ENCODE data around the gene CSHL1. TPM values are rescaled to one million over a fixed set of nuclear protein-coding genes. Genes with fewer than 3 reads are reported as not detected.

CSHL1 gene
- total RNA-seq = not detected
- long read RNA-seq = 0 reads

GRCh38 chr17:63911041-63911635 is at the start of gene CSHL1:
TSS of gene CSHL1 (minus strand) at chr17:63911258. CDS start at chr17:63911196, 62 bp downstream.
- ATAC-seq = no peak
- intact Hi-C loops (cut with DNase I) = loop anchor here (5.0 kb wide), 1 partner anchor 221 kb away; the partner anchor contains the start of gene ERN1
- no peak for DNase-seq (ENCODE audit: missing footprints)

- DNase-seq (ENCODE audit: missing footprints) = no peak
- intact Hi-C loops (cut with DNase I) = no loop called here
- no peak for ATAC-seq
Measured at GRCh38 chr17:63960430-63960829, 49.4 kb upstream of the CSHL1 start.

DNA sequence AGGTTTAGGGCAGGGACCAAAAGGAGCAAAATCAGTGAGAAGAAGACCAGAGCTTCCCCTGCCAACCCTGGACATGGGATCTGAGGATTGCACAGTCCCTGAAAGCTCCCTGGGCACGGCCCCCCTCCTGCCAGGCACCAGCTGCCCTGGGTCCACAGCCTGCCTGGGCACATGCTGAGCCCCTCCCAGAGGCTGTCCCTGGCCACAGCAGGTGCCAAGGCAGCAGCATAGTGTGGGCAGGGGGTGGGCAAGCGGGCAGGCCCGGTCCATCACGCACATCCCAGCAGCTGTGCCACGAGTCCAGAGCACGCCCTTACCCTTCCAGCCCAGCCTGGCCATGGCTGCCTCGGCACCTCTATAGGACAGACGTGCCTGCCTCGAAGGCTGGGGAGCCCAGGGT is 48.9 kb upstream of the CSHL1 start:
- ATAC-seq = no peak
- intact Hi-C loops (cut with DNase I) = no loop called here

GRCh38 chr17:63956296-63956920 is 45.4 kb upstream of the CSHL1 start:
- DNase-seq (ENCODE audit: missing footprints) (no peak), ATAC-seq (no peak)
- intact Hi-C loops (cut with DNase I) = no loop called here

More for the DNA sequence above, 48.9 kb upstream of the CSHL1 start:
- no peak for DNase-seq (ENCODE audit: missing footprints)

GRCh38 chr17:63955791-63956190 is 44.7 kb upstream of the CSHL1 start:
- ATAC-seq = no peak

DNA sequence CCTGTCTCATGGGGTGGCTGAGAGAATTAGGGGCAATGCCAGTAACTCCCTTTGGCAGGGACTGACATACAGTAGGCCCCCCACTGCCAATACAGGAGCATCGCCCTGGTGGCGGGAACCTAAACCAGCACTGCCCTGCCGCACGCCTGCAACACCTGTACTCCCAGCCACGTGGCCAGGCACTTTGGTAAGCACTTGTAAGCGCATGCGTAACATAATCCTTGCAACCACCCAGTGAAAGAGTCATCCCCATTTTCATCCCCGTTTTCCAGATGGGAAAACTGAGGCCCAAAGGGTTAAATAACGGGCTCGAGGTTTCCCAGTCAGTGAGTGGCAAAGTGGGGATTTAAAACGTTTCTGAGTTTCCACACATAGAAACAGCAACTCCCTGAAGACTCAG is 44.2 kb upstream of the CSHL1 start:
- intact Hi-C loops (cut with DNase I) = no loop called here
- DNase-seq (ENCODE audit: missing footprints) = no peak
- ATAC-seq = no peak

More at GRCh38 chr17:63955791-63956190, 44.7 kb upstream of the CSHL1 start:
- DNase-seq (ENCODE audit: missing footprints) = no peak
- intact Hi-C loops (cut with DNase I) = no loop called here

DNA sequence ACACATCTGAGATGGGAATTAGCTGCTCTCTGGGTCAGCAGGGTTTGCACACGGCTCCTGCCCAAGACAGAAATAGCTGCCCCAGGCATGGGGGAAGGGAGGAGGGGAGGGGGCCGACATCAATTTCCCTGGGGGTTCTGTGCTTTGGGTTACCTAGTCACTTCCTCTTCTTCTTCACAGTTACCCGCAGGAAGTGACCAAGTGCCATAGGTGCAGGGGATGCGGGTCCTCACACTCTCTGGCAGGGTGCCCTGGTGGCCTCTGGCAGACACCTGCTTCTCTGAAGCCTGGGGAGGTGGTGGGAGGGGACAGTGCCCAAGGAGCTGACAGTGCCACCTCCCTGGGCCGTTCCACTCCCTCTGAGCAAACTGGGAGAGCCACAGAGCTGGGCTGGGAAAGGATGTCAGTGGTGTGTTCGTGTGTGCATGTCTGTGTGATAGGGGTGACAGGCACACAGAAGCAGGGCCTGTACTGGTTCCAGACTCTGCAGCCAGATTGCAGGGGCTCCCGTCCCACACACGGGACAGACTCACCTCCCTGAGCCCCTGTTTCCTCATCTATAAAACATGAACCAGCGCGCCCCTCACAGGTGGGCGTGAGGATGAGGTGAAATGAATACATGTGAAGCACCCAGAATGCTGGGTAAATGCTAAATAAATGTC is 43.5 kb upstream of the CSHL1 start:
- intact Hi-C loops (cut with DNase I) = no loop called here
- ATAC-seq = peak; percentile 41
- no peak for DNase-seq (ENCODE audit: missing footprints)

DNA sequence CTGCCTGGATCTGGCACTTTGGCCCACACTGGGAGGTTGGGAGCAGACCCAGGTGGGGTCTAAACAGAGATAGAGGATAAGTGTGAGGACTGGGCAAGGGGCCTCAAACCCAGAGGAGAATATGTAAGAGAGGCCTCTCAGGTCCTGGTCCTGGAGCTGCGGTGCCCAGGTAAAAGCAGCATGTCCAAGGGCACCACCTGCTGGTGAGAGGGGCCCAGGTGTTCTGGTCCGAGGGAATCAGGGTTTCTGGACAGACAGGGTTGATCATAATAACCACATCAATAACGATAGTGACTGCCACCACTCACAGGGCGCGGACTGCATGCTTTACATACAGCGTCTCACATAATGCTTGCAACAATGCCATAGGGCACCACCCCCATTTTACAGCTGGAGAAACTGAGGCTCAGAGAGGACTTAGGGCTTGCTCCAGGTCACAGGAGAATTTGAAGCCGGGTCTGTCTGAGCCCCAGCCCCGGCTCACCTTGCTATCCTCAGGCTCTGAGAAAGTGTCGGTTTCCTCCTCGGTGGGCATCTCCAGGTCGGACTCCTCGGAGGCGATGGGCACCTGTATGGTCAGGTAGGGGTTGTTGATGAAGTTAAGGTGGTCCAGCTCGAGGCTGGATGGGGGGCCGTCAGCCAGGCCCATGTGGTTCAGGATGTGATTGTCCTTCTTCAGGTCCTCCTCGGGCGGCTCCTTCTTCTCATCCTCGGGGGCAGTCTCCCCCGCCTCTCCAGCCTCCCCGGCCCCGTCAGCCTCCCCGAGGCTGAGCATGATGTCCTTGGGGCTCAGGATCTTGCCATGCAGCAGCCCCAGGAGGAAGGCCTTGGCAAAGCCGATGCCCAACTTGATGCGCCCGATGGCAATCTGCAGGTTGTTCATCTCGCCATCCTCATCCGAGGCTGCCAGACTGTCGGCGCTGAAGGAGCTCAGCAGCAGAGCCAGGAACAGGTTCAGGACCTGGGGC is 40.2 kb upstream of the CSHL1 start:
- ATAC-seq = no peak

DNA sequence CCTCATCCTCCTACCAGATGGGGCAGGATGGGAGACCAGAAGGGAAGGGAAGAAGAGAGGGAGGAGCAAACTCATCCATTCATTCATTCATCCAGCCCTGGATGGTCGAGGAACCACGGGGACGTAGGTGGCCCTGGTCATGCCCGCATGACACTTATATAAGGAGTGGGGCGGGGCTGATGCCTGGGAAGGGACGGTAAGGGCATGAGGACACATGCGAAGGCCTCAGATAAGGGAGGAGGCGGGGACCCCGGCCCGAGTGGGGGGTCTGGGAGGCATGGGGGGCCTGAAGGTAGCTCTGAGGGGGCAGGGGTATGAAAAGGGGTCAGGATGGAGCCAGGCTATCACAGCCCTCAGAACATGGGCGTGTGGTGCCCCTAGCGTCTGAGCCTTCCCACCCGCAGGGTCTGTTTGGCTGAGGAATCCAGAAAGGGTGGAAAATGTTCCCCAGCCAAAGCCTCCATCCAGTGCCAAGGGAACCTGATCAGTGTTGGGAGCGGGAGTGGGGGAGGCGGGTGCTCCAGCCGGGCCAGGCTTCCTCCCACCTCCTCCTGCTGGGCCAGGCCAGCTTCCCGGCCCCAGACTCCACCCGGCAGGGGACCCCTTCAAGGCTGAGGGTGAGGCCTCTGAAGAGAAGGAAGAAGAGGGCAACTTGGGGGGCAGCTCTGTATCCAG is 38.7 kb upstream of the CSHL1 start:
- intact Hi-C loops (cut with DNase I) = loop anchor here (5.0 kb wide), 1 partner anchor 38 kb away; no protein-coding TSS in a partner anchor

More for the DNA sequence above, 40.2 kb upstream of the CSHL1 start:
- no peak for DNase-seq (ENCODE audit: missing footprints)
- intact Hi-C loops (cut with DNase I) = no loop called here

DNA sequence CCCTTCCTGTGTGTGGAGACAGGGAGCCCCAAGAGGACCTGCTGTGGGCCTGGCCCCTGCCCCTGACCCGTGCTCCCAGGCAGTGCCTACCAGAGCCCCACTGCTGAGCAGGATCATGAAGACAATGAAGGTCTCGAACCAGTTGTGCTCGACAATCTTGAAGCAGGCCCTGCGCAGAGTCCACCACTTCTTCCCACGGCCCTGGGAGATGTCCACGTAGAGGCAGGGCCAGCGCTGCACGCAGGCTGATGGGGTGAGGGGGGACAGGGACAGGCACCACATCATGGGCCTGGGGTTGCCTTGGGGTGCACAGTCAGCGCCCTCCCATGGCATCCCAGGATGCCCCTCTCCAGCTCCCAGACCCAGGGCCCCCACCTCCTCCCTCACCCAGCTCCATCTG is 37.5 kb upstream of the CSHL1 start:
- DNase-seq (ENCODE audit: missing footprints) = peak; percentile 20
- ATAC-seq = no peak
- intact Hi-C loops (cut with DNase I) = loop anchor here (5.0 kb wide), 1 partner anchor 39 kb away; no protein-coding TSS in a partner anchor

More for the DNA sequence above, 38.7 kb upstream of the CSHL1 start:
- DNase-seq (ENCODE audit: missing footprints) (no peak), ATAC-seq (no peak)

DNA sequence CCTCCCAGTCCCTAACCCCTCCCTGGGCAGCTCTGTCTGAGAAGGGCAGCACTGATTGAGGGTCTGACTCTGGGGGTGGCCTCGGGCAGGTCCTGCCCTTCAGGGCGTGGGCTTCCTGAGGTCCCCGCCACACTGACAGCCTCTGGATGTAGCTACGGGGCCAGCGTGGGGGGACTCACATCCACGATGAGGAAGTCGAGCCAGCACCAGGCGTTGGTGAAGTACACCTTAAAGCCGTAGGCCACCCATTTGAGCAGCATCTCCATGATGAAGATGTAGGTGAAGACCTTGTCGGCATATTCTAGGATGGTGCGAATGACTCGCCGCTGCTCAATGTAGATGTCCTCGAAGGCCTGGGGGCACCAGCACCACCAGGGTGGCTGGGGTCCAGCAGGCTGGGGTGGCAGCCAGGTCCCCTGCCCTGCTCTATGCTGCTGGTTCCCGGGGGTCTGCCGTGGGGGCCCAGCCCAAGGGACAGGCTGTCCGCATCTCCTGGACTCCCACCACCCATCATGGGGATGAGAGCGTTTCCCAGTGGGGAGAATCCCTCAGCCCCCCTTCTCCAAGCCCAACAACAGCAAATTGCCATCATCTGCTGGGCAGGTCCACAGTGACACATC is 36.8 kb upstream of the CSHL1 start:
- intact Hi-C loops (cut with DNase I) = loop anchor here (2.0 to 5.0 kb wide), 2 partner anchors 29 to 39 kb away; partner anchors contain the start of gene GH1
- DNase-seq (ENCODE audit: missing footprints) = peak; percentile 53
- ATAC-seq = no peak

GRCh38 chr17:63946440-63947363 is 35.6 kb upstream of the CSHL1 start:
- DNase-seq (ENCODE audit: missing footprints) = peak; percentile 63
- peak; percentile 55 for ATAC-seq
- intact Hi-C loops (cut with DNase I) = loop anchor here (2.0 to 5.0 kb wide), 2 partner anchors 28 to 41 kb away; partner anchors contain the start of gene GH1

- intact Hi-C loops (cut with DNase I) = loop anchor here (2.0 to 5.0 kb wide), 2 partner anchors 27 to 41 kb away; partner anchors contain the start of gene GH1
- ATAC-seq (no peak), DNase-seq (ENCODE audit: missing footprints) (no peak)
Measured at GRCh38 chr17:63945784-63946439, 34.9 kb upstream of the CSHL1 start.

- no peak for ATAC-seq
- peak; percentile 49 for DNase-seq (ENCODE audit: missing footprints)
- intact Hi-C loops (cut with DNase I) = loop anchor here (5.0 kb wide), 1 partner anchor 42 kb away; no protein-coding TSS in a partner anchor
Measured at GRCh38 chr17:63944736-63945499, 33.9 kb upstream of the CSHL1 start.

- DNase-seq (ENCODE audit: missing footprints) = peak; percentile 7
- no peak for ATAC-seq
- intact Hi-C loops (cut with DNase I) = no loop called here
Measured at GRCh38 chr17:63943745-63944144, 32.7 kb upstream of the CSHL1 start.
